ENCODE measurements around the gene TRIM43B.
"Not testable (repeated sequence)": the region's sequence is repeated elsewhere in the genome, so short reads cannot be mapped to it uniquely, and the experiment has no call there.

TRIM43B gene

GRCh38 chr2:95433973-95434372 lies 50.6 kb downstream of the TRIM43B start:
- DNase-seq (ENCODE audit: low spot score) = not testable (repeated sequence)

GRCh38 chr2:95433373-95433772 lies 51.2 kb downstream of the TRIM43B start:
- not testable (repeated sequence) for DNase-seq (ENCODE audit: low spot score)

- not testable (repeated sequence) for DNase-seq (ENCODE audit: low spot score)
Observed at GRCh38 chr2:95429748-95430467, 54.6 kb downstream of the TRIM43B start.

GRCh38 chr2:95427196-95427867 lies 57.2 kb downstream of the TRIM43B start:
- not testable (repeated sequence) for DNase-seq (ENCODE audit: low spot score)
